Measurements from ENCODE around the gene GNAL. TPM values are rescaled to one million over a fixed set of nuclear protein-coding genes. Genes with fewer than 3 reads are reported as not detected.

GNAL gene
- total and polyA plus RNA-seq, 2 of the 4 experiments (the other 2 are of a cell fraction), result 0.15 to 0.36 TPM

- no peak for DNase-seq
- in situ Hi-C loops (cut with MboI; ENCODE audit: low sequenced_read_pairs), result no loop called here
- TF ChIP-seq ELK1 (IDR thresholded peaks at IDR 0.05; ENCODE audit: borderline replicate concordance, low read depth, low read length) (no peak), BHLHE40 (IDR thresholded peaks at IDR 0.05; ENCODE audit: low read depth, low read length) (no peak), RFX5 (IDR thresholded peaks at IDR 0.05; ENCODE audit: low read depth, low read length) (no peak)
- no peak overlapping the region for H2AK9ac ChIP-seq (replicated peaks; ENCODE audit: low read depth, low read length, poor library complexity)
- no peak overlapping the region for H2AFZ ChIP-seq (replicated peaks; ENCODE audit: low read length, poor library complexity)
- no peak overlapping the region for H2BK15ac ChIP-seq (ENCODE audit: low read depth, low read length)
- no peak overlapping the region for H3K4me3 ChIP-seq (ENCODE audit: insufficient read depth, low read depth, low read length)
- no peak overlapping the region for H2BK120ac ChIP-seq (ENCODE audit: low read depth, low read length)
- POLR2A ChIA-PET (ENCODE audit: unreplicated experiment), result no interaction called here
- no peak overlapping the region for H3K4me2 ChIP-seq (ENCODE audit: low read depth, low read length)
- no TSS peak for BruUV-seq (replicated peaks)
- no peak overlapping the region for H3K14ac ChIP-seq (replicated peaks; ENCODE audit: low read depth, low read length)
- no peak overlapping the region for H3K9ac ChIP-seq (ENCODE audit: low read depth, low read length)
- no peak overlapping the region for H3K4ac ChIP-seq (ENCODE audit: low read depth, low read length)
- no peak overlapping the region for H4K8ac ChIP-seq (ENCODE audit: low read depth in 2 of 2, low read length in 2 of 2)
- no peak overlapping the region for H2BK20ac ChIP-seq (ENCODE audit: low read depth, low read length)
- CTCF ChIA-PET, result no interaction called here
- H4K20me1 ChIP-seq (ENCODE audit: insufficient read depth, low read length), result no peaks in the 10 kb centered on the region
- H3K56ac ChIP-seq (ENCODE audit: extremely low read depth, insufficient read depth, low read length), result no peak overlapping the region
- H2BK5ac ChIP-seq (ENCODE audit: low read depth, low read length, poor library complexity, severe bottlenecking), result no peak overlapping the region
- H3K4me1 ChIP-seq (ENCODE audit: control insufficient read depth, insufficient read depth, low read length), result no peaks in the 10 kb centered on the region
- H3K23ac ChIP-seq (ENCODE audit: low read depth, low read length), result no peak overlapping the region
- H3K27ac ChIP-seq (ENCODE audit: insufficient read depth, low read length), result no peak overlapping the region
- H4K5ac ChIP-seq (ENCODE audit: low read depth, low read length), result no peak overlapping the region
- ATAC-seq (ENCODE audit: low read depth), result no peak
- no peak overlapping the region for H3K18ac ChIP-seq (ENCODE audit: low read depth, low read length)
- H3K27me3 ChIP-seq (ENCODE audit: control insufficient read depth, insufficient read depth, low read length), result peaks cover 46% of the 10 kb centered on the region
- no peak overlapping the region for H4K91ac ChIP-seq (ENCODE audit: insufficient read depth, low read depth, low read length)
- H3K36me3 ChIP-seq (ENCODE audit: control insufficient read depth, insufficient read depth, low read length), result no peaks in the 10 kb centered on the region
- 52% methylated on average over 5 of the region's 5 CpGs; no CpG with 5 or more reads in 1 of the 2 experiments for WGBS, 2 experiments (ENCODE audit: extremely low coverage in 2 of 2, insufficient read length in 1 of 2)
- intact Hi-C loops (cut with micrococcal nuclease), result loop anchor here (5.0 kb wide), 3 partner anchors 74 to 339 kb away; no protein-coding TSS in a partner anchor
- H3K79me1 ChIP-seq (ENCODE audit: low read depth in 1 of 2, low read length in 2 of 2), result no peaks in the 10 kb centered on the region
- no peaks in the 10 kb centered on the region for H3K9me1 ChIP-seq (ENCODE audit: insufficient read depth, low read length)
- no peak overlapping the region for H2AK5ac ChIP-seq (ENCODE audit: low read depth, low read length)
- no peaks in the 10 kb centered on the region; the same call in 1 of the 2 replicates for H3K9me3 ChIP-seq (ENCODE audit: control insufficient read depth, insufficient read depth, low read length)
- dilution Hi-C loops (cut with HindIII; ENCODE audit: low sequenced_read_pairs, unreplicated experiment), result no loop called here
These were observed 31.0 kb upstream of the GNAL start for GRCh38 chr18:11658019-11658418.
